NCI-H69 (cell line): ENCODE results near the gene SNF8.
A peak's percentile ranks its signal among the peaks of the same experiment; 100 is the strongest.

Experiments used
- DNase-seq: peaks from one replicate; lab custom pipeline; 2025; lab: John Stamatoyannopoulos, UW

Gene SNF8

GRCh38 chr17:48928876-48929811, 15.5 kb downstream of the SNF8 start:
- no peak for DNase-seq

DNA sequence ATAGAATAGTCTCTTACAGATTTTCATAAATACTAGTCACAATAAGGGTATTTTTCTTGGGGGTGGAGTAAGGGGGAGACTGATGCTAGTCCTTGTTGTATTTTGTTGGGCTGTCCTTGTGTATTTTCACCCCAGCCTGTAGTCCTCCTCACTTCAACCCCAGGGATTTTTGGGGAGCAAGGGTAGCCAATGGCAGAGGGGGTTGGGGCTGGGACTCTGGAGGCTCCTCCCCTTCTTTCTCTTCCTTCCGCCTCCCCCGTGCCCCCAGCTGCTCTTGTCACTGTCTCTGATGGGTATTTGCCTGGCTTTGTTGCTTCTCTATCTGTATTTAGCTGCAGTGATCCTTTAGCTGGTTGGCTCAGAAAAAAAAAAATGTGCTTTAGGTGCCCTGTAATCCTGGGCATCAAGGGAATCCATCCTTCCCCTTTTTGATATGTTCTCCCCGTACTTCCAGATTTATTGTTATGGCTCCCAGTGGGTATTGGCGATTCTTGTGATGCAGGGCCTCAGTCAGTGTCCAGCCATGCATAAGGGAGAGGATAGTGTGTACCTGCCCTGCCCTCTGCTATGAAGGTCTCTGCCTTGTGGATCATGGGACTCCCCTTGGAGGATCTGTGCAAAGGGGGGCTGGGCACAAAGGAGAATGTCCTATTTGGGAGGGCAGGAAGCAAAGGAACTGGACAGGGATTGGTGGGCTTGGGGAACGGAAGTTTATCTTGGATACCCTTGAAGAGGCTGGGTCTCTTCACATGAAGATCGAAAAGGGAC, 16.5 kb downstream of the SNF8 start:
- no peak for DNase-seq

DNA sequence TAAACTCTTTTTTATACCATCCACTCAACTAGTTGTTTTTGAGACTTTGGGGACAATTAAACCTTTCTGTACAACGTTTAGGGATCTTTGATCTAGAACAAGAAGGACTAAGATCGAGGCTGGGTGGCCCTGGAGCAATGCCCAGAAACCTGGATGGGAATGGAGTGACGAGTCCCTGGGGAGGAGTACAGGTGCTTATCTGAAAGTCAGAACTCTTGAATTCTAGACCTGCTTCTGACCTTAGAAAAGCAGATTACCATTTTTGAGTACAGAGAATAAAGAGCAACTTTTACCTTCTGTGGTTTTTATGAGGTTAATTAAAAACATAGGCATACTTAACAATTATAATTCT, 18.7 kb downstream of the SNF8 start:
- DNase-seq, result no peak

DNA sequence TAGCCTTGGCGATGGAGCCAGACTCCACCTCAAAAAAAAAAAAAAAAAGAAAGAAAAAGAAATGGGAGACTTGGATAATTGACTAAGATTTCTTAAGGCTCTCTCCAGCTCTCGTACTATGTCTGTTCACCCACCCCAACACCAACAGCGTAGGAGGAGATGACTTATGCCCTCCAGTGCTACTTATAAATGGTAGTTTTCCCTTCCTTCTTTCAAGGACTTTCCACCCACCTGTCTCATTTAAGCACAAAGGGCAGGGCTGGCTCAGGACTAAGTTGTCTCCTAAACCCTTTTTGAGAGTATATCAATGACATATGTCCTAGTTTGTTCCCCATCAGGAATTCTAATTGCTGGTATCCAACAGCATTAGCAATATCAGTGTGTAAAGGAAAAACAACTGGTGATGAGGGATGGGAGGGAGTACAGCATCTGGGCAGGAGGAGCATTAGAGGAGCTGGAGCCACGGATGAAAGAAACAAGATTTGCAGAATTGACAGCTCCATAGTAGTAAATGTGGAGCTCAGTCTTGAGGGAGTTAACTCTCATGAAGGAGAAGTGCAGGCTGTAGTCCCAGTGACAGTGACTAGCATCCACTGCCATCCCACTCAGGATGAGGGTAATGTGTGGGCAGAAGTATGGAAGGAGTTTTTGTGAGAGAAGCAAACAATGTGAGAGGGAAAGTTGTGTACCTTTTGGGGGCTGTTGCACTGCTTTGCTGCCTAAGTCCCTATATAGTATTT, 19.2 kb downstream of the SNF8 start:
- DNase-seq, result no peak

DNA sequence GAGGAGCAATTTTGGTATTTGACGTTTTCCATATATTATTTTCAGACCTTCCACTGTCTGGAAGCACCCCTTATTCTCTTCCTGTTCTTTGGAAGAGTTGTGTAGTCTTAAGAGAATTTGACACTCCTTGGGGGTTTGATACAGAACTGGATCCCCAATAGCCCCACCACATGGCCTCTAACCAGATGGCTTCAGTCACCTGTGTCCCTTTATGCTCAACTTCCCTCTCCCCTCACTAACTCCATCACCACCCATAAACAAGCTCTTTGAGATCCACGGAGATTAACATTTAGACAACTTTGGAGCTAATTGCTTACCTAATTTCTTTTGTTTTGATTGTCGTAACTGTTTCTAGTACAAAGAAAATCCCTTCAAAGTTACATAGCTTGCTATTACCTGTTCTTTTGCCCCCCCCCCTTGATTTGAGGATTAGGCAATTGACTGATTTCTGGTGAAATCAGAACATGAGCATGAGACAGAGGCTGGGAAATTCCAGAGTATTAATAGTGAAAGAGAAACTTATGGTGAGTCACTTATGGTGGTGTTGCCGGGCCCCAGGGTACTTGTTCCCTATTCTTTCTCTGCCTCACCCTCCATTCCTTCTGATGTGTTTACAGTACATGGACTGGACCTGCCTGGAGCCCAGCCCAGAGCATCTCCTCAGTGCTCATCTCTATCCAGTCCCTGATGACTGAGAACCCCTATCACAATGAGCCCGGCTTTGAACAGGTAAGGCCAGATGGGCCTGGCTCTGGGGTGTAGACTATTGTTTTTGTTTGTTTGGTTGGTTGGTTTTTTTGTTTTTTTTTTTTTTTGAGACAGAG, 29.0 kb downstream of the SNF8 start:
- DNase-seq, result peak; percentile 21

DNA sequence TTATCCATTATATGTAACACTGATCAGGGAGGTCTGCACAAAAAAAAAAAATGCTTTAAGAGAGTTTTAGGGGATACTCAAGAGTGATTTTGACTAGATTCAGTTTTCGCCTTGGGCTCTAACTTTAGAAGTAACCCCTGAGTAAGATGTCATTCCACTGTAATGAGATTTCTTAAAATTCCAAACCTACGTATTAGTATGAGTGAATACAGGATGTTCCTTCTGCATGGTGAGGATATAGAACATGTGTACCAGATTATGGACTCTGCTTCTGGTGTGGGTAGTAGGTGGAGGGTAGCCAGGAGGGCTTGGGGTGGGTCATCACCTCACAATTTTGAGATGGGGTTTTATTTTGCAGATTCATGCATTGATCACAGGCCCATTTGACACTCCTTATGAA, 32.2 kb downstream of the SNF8 start:
- no peak for DNase-seq

- DNase-seq, result no peak
Measured at GRCh38 chr17:48910370-48910769, 34.3 kb downstream of the SNF8 start.

- peak; percentile 40 for DNase-seq
Measured at GRCh38 chr17:48909783-48910182, 34.9 kb downstream of the SNF8 start.

GRCh38 chr17:48908853-48909394, 35.7 kb downstream of the SNF8 start:
- DNase-seq, result peak; percentile 93

GRCh38 chr17:48908047-48908843, 36.4 kb downstream of the SNF8 start, which contains the start of gene UBE2Z:
Gene UBE2Z (plus strand): TSS chr17:48908407. CDS start chr17:48908504, 97 bp downstream.
- peak; percentile 96 for DNase-seq

DNA sequence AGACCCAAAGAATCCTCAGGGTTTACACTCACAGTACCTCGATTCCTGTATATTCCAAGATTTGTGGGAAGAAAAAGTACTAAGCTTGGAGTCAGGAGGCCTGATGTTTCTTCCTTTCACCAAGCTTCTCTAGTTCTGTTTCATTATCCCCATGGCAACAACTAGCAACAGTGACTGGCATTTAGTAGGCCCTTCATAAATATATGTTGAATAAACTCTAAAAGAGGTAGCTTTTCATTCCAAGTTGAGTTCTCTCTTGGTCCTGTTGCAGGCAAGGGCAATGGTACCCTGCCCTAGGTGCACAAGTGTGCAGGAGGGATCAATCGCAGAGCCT, 37.0 kb downstream of the SNF8 start:
- DNase-seq, result no peak

GRCh38 chr17:48905987-48906515, 38.6 kb downstream of the SNF8 start:
- DNase-seq, result no peak

- DNase-seq, result no peak
Measured at GRCh38 chr17:48904428-48904827, 40.2 kb downstream of the SNF8 start.

GRCh38 chr17:48903401-48903800, 41.2 kb downstream of the SNF8 start:
- peak; percentile 29 for DNase-seq

GRCh38 chr17:48901241-48901640, 43.4 kb downstream of the SNF8 start:
- no peak for DNase-seq

- DNase-seq, result peak; percentile 48
Measured at GRCh38 chr17:48894886-48895285, 49.8 kb downstream of the SNF8 start.

DNA sequence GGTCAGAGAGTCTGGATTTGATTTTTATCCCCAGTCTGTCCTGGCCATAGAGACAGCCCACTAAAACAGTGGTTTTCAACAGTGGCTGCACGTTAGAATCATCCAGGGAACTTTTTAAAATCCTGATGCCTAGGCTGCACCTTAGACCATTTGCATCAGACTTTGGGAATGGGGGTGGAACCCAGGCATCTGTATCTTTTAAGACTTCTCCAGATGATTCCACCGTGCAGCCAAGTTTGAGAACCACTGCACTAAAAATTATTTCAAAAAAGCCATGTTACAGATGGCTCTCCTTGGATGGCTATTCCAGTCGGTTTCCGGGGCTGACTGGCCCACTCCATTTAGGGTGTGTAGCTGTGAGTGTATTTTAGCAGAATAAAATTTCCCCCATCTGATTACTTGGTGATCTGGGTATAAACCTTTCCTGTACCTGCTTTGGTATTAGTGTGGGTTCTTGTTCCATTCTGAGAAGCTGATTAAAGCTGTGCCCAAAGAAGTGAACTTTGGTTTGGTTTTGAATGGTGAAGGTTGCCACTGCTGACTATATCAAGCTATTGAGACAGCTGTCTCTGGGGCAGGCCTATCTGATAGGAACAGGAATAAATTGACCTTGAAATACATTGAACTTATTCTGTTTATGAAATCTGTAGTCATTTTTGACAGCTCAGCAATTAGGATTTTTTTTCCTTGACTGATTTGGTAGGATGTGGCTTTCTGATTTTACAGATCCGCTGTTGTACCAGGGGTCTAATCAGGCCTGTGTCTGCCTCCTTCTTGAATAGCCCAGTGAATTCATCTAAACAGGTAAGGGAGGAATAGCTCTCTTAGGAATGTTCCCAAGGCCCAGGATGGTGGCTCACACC, 50.8 kb downstream of the SNF8 start:
- DNase-seq, result no peak

- DNase-seq, result peak; percentile 73
Measured at GRCh38 chr17:48892940-48893645, 51.5 kb downstream of the SNF8 start.

GRCh38 chr17:48890086-48890485, 54.6 kb downstream of the SNF8 start:
- DNase-seq, result no peak
